Measurements from ENCODE around the gene MOGAT1.

Gene MOGAT1

GRCh38 chr2:222671259-222672067, at the start of gene MOGAT1:
TSS of gene MOGAT1 (plus strand) at chr2:222671658. CDS start at chr2:222671786, 128 bp downstream.
- no peak for DNase-seq (ENCODE audit: low read depth)

GRCh38 chr2:222621893-222622292, 49.6 kb upstream of the MOGAT1 start:
- no peak for DNase-seq (ENCODE audit: low read depth)

GRCh38 chr2:222622910-222623309, 48.5 kb upstream of the MOGAT1 start:
- DNase-seq (ENCODE audit: low read depth), result no peak

- DNase-seq (ENCODE audit: low read depth), result no peak
These were observed 47.6 kb upstream of the MOGAT1 start for GRCh38 chr2:222623756-222624309.

DNA sequence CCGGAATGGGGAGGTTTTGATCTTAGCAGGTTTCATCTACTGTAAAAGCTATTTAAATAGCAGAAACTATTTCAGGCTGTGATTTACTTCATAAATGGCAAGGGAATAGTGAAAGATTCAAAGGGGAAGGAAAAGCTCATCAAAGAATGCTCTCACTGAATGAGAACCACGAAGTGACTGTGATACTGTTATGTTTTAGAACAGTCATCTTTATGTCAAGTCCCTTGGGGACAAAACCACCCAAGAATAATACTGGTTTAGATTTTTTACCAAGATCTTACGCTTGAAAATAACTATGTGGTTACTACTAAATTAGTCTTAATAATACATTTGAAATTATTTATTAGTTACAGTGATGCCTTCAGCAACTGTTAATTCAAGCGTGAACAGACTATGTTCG, 43.7 kb upstream of the MOGAT1 start:
- DNase-seq (ENCODE audit: low read depth), result no peak

DNA sequence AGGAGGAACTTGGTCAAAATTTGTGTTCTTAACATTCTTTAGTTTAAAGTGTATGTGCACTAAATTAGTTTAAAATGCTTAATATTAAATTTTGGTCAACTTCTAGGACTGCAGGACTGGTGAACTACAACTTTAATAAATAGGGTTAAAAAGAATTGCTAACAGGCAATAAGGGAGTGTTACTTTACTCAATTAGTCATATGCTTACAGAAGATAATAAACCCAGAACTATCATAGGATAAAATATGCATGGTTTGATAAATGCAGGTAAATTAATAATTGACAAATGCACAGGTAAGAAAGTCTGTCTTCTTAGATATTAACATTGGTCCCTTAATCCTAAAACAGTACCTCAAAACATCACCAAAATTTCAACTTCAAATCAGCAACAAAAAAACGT, 36.2 kb upstream of the MOGAT1 start:
- no peak for DNase-seq (ENCODE audit: low read depth)

DNA sequence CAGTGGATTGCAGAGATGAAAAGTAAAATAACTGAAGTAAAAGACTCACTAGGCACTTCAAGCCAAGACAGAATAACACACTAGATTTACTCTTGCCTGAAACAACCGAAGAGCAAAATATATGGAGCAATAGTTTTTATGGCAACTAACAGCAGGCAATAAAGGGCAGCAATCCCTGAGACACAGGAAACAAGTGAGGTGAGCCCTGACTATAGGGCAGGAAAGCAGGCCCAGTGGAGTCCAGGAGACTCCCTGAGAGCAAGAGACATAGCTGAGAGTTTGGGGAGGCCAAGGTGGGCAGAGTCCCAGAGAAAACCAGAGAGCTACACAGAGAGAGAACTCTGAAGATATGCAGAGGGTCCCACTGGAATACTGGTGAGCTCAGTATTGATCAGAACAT, 34.4 kb upstream of the MOGAT1 start:
- no peak for DNase-seq (ENCODE audit: low read depth)

- no peak for DNase-seq (ENCODE audit: low read depth)
These were observed 30.1 kb upstream of the MOGAT1 start for GRCh38 chr2:222641336-222641735.

GRCh38 chr2:222643134-222643533, 28.3 kb upstream of the MOGAT1 start:
- DNase-seq (ENCODE audit: low read depth), result no peak

DNA sequence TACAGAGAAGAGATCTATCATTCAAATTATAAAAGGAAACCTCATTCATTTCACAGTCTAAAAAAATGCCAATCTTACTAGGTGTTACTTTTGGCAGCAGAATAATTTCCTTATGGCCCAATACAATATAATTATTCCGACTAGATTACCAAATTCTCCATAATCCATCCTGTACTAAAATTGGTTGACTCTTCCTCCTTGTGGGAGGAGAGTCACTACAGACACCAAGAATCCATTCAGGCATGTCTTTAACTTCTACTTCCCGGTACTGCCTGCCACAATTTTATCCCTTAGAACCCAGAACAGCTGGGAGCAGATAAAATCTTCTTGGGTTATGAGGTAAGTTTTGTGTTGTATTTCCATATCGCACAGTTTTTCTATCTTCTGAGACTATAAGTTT, 25.4 kb upstream of the MOGAT1 start:
- no peak for DNase-seq (ENCODE audit: low read depth)

- no peak for DNase-seq (ENCODE audit: low read depth)
These were observed 21.7 kb upstream of the MOGAT1 start for GRCh38 chr2:222649801-222650200.

GRCh38 chr2:222651718-222652418, 19.6 kb upstream of the MOGAT1 start:
- DNase-seq (ENCODE audit: low read depth), result no peak

DNA sequence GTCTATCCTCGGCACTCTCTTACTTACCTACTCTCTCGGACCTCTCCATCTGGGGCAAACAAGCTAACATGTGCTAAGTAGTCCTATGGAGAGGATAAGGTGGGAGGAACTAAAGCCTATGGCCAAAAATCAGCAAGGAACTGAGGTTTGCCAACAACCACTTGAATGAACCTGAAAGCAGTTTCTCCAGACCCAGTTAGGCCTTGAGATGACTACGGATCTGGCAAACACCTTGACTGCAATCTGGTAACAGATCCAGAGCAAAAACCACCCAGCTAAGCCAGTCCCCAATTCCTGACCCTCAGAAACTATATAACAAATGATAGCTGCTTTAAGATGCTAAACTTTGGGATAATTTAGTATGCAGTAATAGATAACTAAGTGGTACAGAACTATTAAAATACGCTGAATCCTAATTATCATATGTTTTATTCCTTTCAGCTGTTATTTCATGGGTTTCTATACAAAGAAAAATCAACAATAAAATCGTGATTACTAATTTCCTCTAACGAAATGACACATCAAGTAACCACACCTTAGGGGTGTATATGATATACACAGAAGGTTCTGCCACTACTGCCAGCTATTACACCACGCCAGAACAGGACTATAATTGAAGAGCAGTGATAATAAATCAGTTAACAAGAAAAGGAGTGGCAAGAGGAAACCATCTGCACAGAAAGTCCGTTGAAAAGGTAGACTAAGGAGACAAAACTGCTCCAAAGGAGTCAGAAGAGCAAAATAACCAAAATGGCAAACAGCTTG, 18.8 kb upstream of the MOGAT1 start:
- DNase-seq (ENCODE audit: low read depth), result no peak

- no peak for DNase-seq (ENCODE audit: low read depth)
These were observed 18.2 kb upstream of the MOGAT1 start for GRCh38 chr2:222653280-222653679.

DNA sequence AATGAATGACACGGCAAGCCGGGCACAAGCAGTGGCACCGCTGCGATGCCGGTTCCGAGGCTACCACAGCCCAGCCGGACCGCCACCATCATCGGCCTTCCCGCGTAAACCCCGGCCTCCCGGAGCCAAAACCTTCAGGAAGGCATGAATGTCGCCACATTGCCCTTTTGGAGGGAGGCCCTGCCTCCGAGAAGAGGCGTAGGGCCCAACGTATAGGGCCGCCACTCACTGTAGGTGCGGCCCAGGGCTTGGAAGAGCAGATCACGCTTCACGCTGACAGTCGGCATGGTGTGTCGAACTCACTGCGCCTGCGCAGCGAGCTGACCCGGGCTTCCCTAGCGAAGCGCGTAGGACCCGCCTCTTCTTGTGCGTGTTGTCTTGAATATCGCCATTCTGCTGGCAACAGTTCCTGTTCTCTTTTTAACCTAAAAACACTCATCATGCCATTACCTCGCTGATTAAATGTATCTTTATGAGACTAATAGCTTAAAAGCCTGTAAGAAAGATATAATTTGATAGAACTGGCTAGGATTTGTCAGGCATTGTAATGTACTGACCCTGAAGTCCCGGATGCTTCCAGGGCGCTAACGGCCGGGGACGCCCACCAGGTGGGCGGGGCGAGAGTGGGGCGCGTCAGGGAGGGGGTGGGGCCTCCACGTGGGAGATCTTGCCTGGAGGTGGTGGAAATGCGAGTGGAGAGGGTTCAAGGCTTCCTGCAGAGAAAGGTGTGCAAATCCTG, 15.5 kb upstream of the MOGAT1 start, which contains the start of gene FARSB:
Gene FARSB, minus strand, starts transcription at position 306 of the 739 bp plus-strand sequence. Its CDS starts 19 bp downstream, at position 287.
- peak; percentile 75 for DNase-seq (ENCODE audit: low read depth)

DNA sequence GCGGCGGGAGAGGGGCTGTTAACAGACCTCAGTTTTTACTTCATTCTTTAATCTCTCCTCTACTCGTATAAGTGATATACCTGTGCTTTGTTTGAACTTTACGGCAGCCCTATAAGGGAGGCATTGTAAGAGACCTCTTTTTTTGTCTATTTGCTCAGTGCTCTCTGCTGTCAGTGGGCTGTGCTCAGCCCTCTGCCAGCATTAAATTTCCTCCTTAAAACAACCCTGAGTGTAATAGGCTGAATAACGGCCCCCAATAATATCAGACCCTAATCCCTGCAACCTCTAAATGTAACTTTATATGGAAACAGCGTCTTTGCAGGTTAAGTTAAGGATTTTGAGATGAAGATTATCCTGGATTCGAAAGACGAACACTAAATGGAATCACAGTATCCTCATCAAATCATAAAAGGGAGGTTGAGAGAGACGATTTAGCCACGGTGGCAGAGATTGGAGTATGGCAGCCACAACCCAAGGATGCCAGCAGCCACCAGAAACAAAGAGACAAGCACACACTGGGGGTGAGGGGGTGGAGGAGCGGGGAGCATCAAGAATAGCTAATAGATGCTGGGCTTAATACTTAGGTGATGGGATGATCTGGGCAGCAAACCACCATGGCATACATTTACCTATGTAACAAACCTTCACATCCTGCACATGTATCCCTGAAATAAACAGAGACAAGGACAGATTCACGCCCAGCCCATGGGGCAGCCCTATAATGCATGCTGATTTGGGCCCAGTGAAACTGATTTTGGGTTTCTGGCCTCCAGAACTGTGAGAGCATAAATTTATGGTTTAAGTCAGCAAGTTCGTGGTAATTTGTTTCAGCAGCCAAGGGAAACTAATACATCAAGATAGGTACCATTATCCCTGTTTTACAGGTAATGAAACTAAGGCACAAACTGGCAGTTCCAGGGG, 14.7 kb upstream of the MOGAT1 start:
- DNase-seq (ENCODE audit: low read depth), result no peak

DNA sequence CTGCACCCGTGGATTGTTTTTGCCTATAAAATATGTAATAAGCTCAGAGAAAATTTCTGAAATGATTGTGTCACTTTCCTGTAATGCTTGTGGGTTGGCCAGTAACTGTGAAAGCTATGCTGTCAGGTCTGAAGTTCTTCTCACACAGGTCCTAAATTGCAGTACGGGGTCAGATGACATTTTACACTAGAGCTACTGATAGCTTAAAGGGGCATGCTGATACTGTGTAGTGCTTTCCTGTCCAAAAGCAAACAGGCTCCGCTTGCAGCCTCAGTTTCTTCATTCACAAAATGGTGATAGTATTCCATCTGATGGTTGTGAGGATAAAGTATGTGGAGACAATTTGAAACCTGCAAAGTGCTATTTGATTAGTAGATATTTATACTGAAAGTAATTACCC, 8.0 kb upstream of the MOGAT1 start:
- DNase-seq (ENCODE audit: low read depth), result no peak

GRCh38 chr2:222668494-222669154, 2.8 kb upstream of the MOGAT1 start:
- DNase-seq (ENCODE audit: low read depth), result no peak

GRCh38 chr2:222669353-222669752, 2.1 kb upstream of the MOGAT1 start:
- no peak for DNase-seq (ENCODE audit: low read depth)

Measured in GM04503 (cell line).